DND-41 (cell line): Measurements from ENCODE around the gene NRDC.

ENCODE experiments used
- ATAC-seq: fragments of 200-7000 bp; cut with Tn5 transposase; 3 replicates; pipeline ENCODE4 v1.9.1; 2021; ENCODE audit warnings: low read depth; ENCODE audit not compliant: insufficient read depth
- DNase-seq: peaks from one replicate; pipeline ENCODE4 v3.0.0-alpha.2; 2020
- H2AFZ ChIP-seq: 2 replicates; pipeline ENCODE4 v1.6.0; 2012; ENCODE audit warnings: low read depth, low read length
- H3K27ac ChIP-seq: 2 replicates; pipeline ENCODE4 v1.5.1; 2012; ENCODE audit warnings: low read length, inconsistent platforms
- H3K27me3 ChIP-seq: fragments of 200-600 bp; sonication (generic); 2 replicates; pipeline ENCODE4 v1.6.0; 2012; ENCODE audit warnings: low read length, mild to moderate bottlenecking, inconsistent platforms; ENCODE audit not compliant: insufficient read depth, poor library complexity
- H3K36me3 ChIP-seq: 2 replicates; pipeline ENCODE4 v1.5.1; 2012; ENCODE audit warnings: low read length, inconsistent platforms; ENCODE audit not compliant: insufficient read depth
- H3K4me1 ChIP-seq: 2 replicates; pipeline ENCODE4 v1.5.1; 2012; ENCODE audit warnings: mild to moderate bottlenecking, low read length; ENCODE audit not compliant: insufficient read depth
- H3K4me2 ChIP-seq: 2 replicates; pipeline ENCODE4 v1.6.0; 2012; ENCODE audit warnings: mild to moderate bottlenecking, moderate library complexity, low read length, inconsistent platforms; ENCODE audit not compliant: insufficient read depth
- H3K4me3 ChIP-seq, 2 experiments: fragments of 200-600 bp in 1 of 2; shearing (Covaris generic) in 1 of 2; 2 replicates each; pipeline ENCODE4 v1.5.1; 2012 to 2016; ENCODE audit warnings: inconsistent platforms in 2 of 2, low read length in 2 of 2, mild to moderate bottlenecking in 2 of 2, low read depth in 1 of 2, moderate library complexity in 1 of 2
- H3K79me2 ChIP-seq: 2 replicates; pipeline ENCODE4 v1.6.0; 2012; ENCODE audit warnings: low read length, inconsistent platforms; ENCODE audit not compliant: insufficient read depth
- H3K9ac ChIP-seq: 2 replicates; pipeline ENCODE4 v1.6.0; 2012; ENCODE audit warnings: low read depth, mild to moderate bottlenecking, inconsistent platforms, low read length, moderate library complexity
- H3K9me3 ChIP-seq: 2 replicates; pipeline ENCODE4 v1.5.1; 2012; ENCODE audit warnings: low read length, moderate library complexity, mild to moderate bottlenecking, inconsistent platforms; ENCODE audit not compliant: insufficient read depth, severe bottlenecking
- H4K20me1 ChIP-seq: 2 replicates; pipeline ENCODE4 v1.6.0; 2012; ENCODE audit warnings: low read length; ENCODE audit not compliant: insufficient read depth
- CTCF ChIP-seq: IDR thresholded peaks from 2 replicates; pipeline ENCODE4 v1.5.1; 2012; ENCODE audit warnings: borderline replicate concordance, low read length, moderate library complexity, mild to moderate bottlenecking; ENCODE audit not compliant: poor library complexity, severe bottlenecking; ENCODE audit errors: extremely low read depth
- EZH2 ChIP-seq: IDR thresholded peaks from 3 replicates; pipeline ENCODE4 v1.6.1; 2012; ENCODE audit warnings: borderline replicate concordance, low read depth, mild to moderate bottlenecking, moderate library complexity, low read length, inconsistent platforms; ENCODE audit not compliant: severe bottlenecking

The NRDC gene

GRCh38 chr1:51839094-51839493 is 39.4 kb downstream of the NRDC start:
- H3K27ac ChIP-seq, result no peak overlapping the region
- H3K4me1 ChIP-seq, result no peaks in the 10 kb centered on the region
- no peak overlapping the region for H3K4me2 ChIP-seq
- H3K4me3 ChIP-seq, result no peak overlapping the region
- H3K9me3 ChIP-seq, result no peaks in the 10 kb centered on the region
- peaks cover 44% of the 10 kb centered on the region for H3K36me3 ChIP-seq
- H4K20me1 ChIP-seq, result no peaks in the 10 kb centered on the region
- H3K79me2 ChIP-seq, result peaks cover 13% of the 10 kb centered on the region
- no peak overlapping the region for H3K9ac ChIP-seq
- ATAC-seq (no peak), DNase-seq (no peak)
- TF ChIP-seq EZH2, result no peak
- TF ChIP-seq CTCF, result no peak
- H3K27me3 ChIP-seq, result no peaks in the 10 kb centered on the region
- H2AFZ ChIP-seq, result no peak overlapping the region

GRCh38 chr1:51837243-51837642 is 41.3 kb downstream of the NRDC start:
- Histone ChIP-seq H3K4me2 (no peak overlapping the region), H3K36me3 (peaks cover 58% of the 10 kb centered on the region), H3K79me2 (peaks cover 6% of the 10 kb centered on the region; the same call in 1 of the 2 replicates), H3K27ac (no peak overlapping the region), H3K9me3 (no peaks in the 10 kb centered on the region), H3K9ac (no peak overlapping the region), H3K4me1 (no peaks in the 10 kb centered on the region), H3K27me3 (no peaks in the 10 kb centered on the region), H2AFZ (no peak overlapping the region), H4K20me1 (no peaks in the 10 kb centered on the region), H3K4me3 (no peak overlapping the region)
- TF ChIP-seq CTCF (no peak), EZH2 (no peak)
- DNase-seq (no peak), ATAC-seq (no peak)

GRCh38 chr1:51833700-51834099 is 44.8 kb downstream of the NRDC start:
- Histone ChIP-seq H3K79me2 (no peaks in the 10 kb centered on the region), H3K4me1 (no peaks in the 10 kb centered on the region), H3K9me3 (no peaks in the 10 kb centered on the region), H4K20me1 (no peaks in the 10 kb centered on the region), H3K4me3 (no peak overlapping the region), H3K9ac (no peak overlapping the region), H2AFZ (no peak overlapping the region), H3K4me2 (no peak overlapping the region), H3K36me3 (peaks cover 64% of the 10 kb centered on the region), H3K27me3 (no peaks in the 10 kb centered on the region), H3K27ac (no peak overlapping the region)
- DNase-seq, result no peak
- no peak for ATAC-seq
- no peak for TF ChIP-seq EZH2
- no peak for TF ChIP-seq CTCF

- Histone ChIP-seq H2AFZ (no peak overlapping the region), H3K36me3 (peaks cover 73% of the 10 kb centered on the region), H4K20me1 (no peaks in the 10 kb centered on the region), H3K4me1 (no peaks in the 10 kb centered on the region), H3K9me3 (no peaks in the 10 kb centered on the region), H3K4me3 (no peak overlapping the region), H3K79me2 (no peaks in the 10 kb centered on the region), H3K9ac (no peak overlapping the region), H3K27ac (no peak overlapping the region), H3K4me2 (no peak overlapping the region), H3K27me3 (no peaks in the 10 kb centered on the region)
- no peak for TF ChIP-seq EZH2
- no peak for ATAC-seq
- DNase-seq, result no peak
Observed at GRCh38 chr1:51829058-51829457, 49.5 kb downstream of the NRDC start.
